ENCODE results near the gene AKNA. TPM values are rescaled to one million over a fixed set of nuclear protein-coding genes. Genes with fewer than 3 reads are reported as not detected.
A peak's percentile ranks its signal among the peaks of the same experiment; 100 is the strongest.

AKNA gene
- total and polyA plus RNA-seq, 12 donors = 4.8 to 37.3 (median 15.9) TPM

DNA sequence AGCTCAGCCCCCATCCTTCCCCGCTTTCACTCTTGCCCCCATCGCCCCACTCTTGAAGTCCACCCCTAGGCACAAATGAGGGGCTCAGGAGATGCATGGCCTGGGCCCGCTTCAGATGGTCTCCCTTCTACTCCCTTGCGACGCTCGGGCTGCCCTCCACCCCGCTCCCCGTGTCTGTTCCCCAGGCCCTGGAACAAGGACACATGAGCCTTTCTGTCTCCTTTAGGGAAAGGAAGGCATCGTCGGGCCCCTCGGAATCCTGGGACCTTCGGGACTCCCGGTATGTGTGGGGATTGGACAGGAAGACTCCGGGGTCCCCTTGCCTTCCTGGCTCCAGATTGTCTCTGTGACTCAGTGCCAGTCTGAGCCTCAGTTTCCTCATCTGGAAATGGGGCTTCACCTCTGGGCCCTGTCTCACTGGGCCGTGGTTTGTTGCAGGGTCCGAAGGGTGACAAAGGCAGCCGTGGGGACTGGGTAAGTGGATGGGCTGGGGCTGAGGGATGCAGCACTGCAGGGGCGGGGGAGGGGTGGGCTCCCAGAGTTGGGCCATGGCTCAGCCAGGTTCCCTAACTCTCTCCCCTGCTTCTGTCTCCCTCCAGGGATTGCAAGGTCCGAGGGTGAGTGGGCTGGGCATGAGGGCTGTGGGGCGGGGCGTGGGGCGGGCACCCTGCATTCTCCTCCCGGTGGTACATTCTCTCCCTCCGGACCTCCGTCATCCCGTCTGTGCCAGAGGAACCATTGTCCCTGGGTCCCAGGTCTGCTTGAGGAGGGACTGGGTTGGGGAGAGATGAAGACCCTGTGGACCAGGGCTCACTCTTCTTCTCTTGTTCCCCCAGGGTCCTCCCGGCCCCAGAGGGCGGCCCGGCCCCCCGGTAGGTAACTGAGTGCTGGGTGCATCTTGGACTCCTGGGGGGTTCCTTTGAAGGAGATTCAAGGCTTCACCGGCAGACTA is 86.7 kb downstream of the AKNA start:
- peak in 4 of 7 donors; percentile 7 to 35 (median 11) for DNase-seq
- intact Hi-C loops (cut with DNase I) = no loop called here
- TF ChIP-seq, protein P1, sequence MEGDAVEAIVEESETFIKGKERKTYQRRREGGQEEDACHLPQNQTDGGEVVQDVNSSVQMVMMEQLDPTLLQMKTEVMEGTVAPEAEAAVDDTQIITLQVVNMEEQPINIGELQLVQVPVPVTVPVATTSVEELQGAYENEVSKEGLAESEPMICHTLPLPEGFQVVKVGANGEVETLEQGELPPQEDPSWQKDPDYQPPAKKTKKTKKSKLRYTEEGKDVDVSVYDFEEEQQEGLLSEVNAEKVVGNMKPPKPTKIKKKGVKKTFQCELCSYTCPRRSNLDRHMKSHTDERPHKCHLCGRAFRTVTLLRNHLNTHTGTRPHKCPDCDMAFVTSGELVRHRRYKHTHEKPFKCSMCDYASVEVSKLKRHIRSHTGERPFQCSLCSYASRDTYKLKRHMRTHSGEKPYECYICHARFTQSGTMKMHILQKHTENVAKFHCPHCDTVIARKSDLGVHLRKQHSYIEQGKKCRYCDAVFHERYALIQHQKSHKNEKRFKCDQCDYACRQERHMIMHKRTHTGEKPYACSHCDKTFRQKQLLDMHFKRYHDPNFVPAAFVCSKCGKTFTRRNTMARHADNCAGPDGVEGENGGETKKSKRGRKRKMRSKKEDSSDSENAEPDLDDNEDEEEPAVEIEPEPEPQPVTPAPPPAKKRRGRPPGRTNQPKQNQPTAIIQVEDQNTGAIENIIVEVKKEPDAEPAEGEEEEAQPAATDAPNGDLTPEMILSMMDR (IDR thresholded peaks at IDR 0.05) = no peak
- 91 to 94% (median 93%) methylated on average over 14 to 31 of the region's 31 CpGs for WGBS, 4 donors
- Histone ChIP-seq H3K4me1 (replicated peaks in 1 of 2) (no peaks in the 10 kb centered on the region), H3K36me3 (replicated peaks in 1 of 2) (peaks cover 0 to 8% of the 10 kb centered on the region in 2 donors), H3K27ac (no peak overlapping the region), H3K4me3 (no peak overlapping the region), H3K27me3 (no peaks in the 10 kb centered on the region), H3K9me3 (replicated peaks in 1 of 3) (no peaks in the 10 kb centered on the region)

DNA sequence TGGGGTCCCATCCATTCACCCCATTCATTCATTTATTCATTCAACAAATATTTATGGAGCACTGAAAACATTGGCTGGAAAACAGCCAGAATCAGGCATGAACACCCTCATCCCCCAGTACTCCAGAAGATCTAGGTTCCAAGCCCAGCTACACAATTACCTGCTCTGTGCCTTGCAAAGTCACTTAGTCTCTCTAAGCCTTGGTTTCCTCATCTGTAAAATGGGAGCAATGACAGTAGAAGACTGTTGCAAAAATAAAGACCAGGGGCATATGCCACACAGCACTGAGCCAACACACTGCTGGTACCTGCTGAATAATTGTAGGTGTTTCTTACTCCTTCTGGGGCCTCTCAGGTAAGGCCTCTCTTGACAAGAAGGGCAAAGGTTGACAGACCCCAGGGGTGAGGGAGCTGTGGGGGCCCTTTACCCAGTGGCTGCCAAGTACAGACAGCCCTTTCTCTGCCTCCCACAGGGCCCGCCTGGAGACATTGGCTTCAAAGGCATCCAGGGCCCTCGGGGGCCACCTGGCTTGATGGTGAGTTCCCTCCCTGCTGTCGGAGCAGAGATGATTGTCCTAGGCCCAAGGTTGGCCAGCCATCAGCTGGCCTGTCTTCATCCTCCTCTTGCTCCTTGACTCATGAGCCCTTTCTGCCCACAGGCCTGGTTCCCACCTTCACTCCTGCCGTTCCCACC is 87.5 kb downstream of the AKNA start:
- H3K27ac ChIP-seq = no peak overlapping the region
- TF ChIP-seq, protein P1 (IDR thresholded peaks at IDR 0.05) = no peak
- no peak for TF ChIP-seq POLR2A (IDR thresholded peaks at IDR 0.05)
- DNase-seq = peak in 3 of 7 donors; percentile 7 to 14 (median 13)
- 75 to 97% (median 94%) methylated on average over 2 to 4 of the region's 4 CpGs for WGBS, 4 donors
- peaks cover 0 to 15% of the 10 kb centered on the region in 2 donors for H3K36me3 ChIP-seq (replicated peaks in 1 of 2)
- no peaks in the 10 kb centered on the region for H3K4me1 ChIP-seq (replicated peaks in 1 of 2)
- intact Hi-C loops (cut with DNase I) = no loop called here
- no peaks in the 10 kb centered on the region for H3K27me3 ChIP-seq
- no peaks in the 10 kb centered on the region for H3K9me3 ChIP-seq (replicated peaks in 1 of 3)
- no peak overlapping the region for H3K4me3 ChIP-seq

DNA sequence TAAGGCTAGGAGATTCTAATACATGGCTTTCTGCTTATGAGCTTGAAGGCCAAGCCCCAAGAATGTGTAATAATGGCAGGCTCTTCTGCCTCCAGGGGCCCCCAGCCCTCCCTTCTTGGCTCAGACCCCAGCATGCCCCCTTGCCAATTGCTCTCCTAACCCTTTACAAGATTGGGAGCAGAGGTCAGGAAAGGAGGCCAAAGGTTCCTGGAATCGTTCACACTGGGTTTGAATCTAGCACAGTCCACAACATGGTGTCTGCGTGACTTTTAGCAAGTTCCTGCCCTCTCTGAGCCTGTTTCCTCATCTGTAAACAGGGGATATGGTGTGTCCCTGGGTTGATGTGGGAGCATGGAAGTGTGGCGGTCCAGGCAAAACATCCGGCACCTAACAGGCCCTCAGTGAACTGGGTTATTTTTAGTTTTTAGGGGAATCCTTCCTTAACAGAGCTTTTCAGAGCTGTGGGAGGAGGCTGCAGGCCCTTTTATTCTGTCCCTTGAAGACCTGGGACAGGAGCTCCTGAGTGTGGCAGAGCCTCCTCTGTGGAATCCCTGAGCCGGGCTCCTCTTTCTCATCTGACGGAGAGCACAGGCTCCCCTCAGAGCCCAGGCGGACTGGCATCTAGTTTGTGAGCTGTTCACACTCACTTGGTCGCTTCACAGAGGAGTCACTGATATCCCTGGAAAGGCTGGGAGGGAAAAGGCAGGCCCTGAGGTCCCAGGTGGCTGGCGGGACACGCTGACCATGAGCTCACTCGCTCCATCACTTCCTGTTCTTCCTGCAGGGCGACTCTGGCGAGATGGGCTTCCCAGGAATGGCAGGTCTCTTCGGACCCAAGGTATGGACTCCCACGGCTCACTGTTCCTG is 88.3 kb downstream of the AKNA start:
- WGBS, 4 donors = 87 to 91% (median 88%) methylated on average over 12 to 15 of the region's 15 CpGs
- TF ChIP-seq POLR2A (IDR thresholded peaks at IDR 0.05) = no peak
- TF ChIP-seq, protein P1 (IDR thresholded peaks at IDR 0.05) = no peak
- H3K36me3 ChIP-seq (replicated peaks in 1 of 2) = peaks cover 0 to 19% of the 10 kb centered on the region in 2 donors
- H3K4me3 ChIP-seq = no peak overlapping the region
- peaks cover 0 to 5% (median 0%) of the 10 kb centered on the region in 3 donors for H3K9me3 ChIP-seq (replicated peaks in 1 of 3)
- intact Hi-C loops (cut with DNase I) = no loop called here
- H3K4me1 ChIP-seq (replicated peaks in 1 of 2) = no peaks in the 10 kb centered on the region
- peak in 5 of 7 donors; percentile 9 to 41 (median 10) for DNase-seq
- no peak overlapping the region for H3K27ac ChIP-seq
- no peaks in the 10 kb centered on the region for H3K27me3 ChIP-seq
